H9 (cell line): ENCODE measurements around the gene ZAP70. TPM values are rescaled to one million over a fixed set of nuclear protein-coding genes. Genes with fewer than 3 reads are reported as not detected.

Experiments used
- DNase-seq: peaks from one replicate; pipeline ENCODE4 v3.0.0-alpha.2; 2017
- H2AFZ ChIP-seq: one replicate; pipeline ENCODE4 v1.6.1; 2013; ENCODE audit warnings: mild to moderate bottlenecking, low read length, control low read depth, moderate library complexity
- H2AK5ac ChIP-seq: 2 replicates; pipeline ENCODE4 v1.6.1; 2013; ENCODE audit warnings: low read length, control low read depth, mixed read lengths; ENCODE audit not compliant: insufficient read length
- H2BK120ac ChIP-seq: one replicate; pipeline ENCODE4 v1.6.1; 2013; ENCODE audit warnings: low read depth, mild to moderate bottlenecking, low read length, control low read depth, inconsistent platforms; ENCODE audit not compliant: poor library complexity, severe bottlenecking
- H2BK12ac ChIP-seq: 2 replicates; pipeline ENCODE4 v1.6.1; 2013; ENCODE audit warnings: low read length, control low read depth, mixed read lengths, low read depth; ENCODE audit not compliant: insufficient read length
- H2BK15ac ChIP-seq: 2 replicates; pipeline ENCODE4 v1.6.1; 2013; ENCODE audit warnings: low read depth, low read length, control low read depth
- H2BK20ac ChIP-seq: one replicate; pipeline ENCODE4 v1.6.1; 2013; ENCODE audit warnings: low read depth, mild to moderate bottlenecking, low read length, control low read depth, inconsistent platforms; ENCODE audit not compliant: poor library complexity, severe bottlenecking
- H2BK5ac ChIP-seq: 2 replicates; pipeline ENCODE4 v1.6.1; 2013; ENCODE audit warnings: low read length, control low read depth, mixed read lengths; ENCODE audit not compliant: insufficient read length
- H3K14ac ChIP-seq: 2 replicates; pipeline ENCODE4 v1.6.1; 2013; ENCODE audit warnings: low read length, control low read depth; ENCODE audit not compliant: insufficient read depth
- H3K18ac ChIP-seq: 2 replicates; pipeline ENCODE4 v1.6.1; 2013; ENCODE audit warnings: low read depth, mild to moderate bottlenecking, mixed read lengths, low read length, control low read depth; ENCODE audit not compliant: insufficient read length
- H3K23ac ChIP-seq: 2 replicates; pipeline ENCODE4 v1.6.1; 2013; ENCODE audit warnings: low read length, control low read depth, mixed read lengths, low read depth; ENCODE audit not compliant: insufficient read length
- H3K23me2 ChIP-seq: 2 replicates; pipeline ENCODE4 v1.6.1; 2013; ENCODE audit warnings: low read depth, mild to moderate bottlenecking, mixed read lengths, low read length, control low read depth; ENCODE audit not compliant: insufficient read length, poor library complexity, severe bottlenecking
- H3K27ac ChIP-seq: 2 replicates; pipeline ENCODE4 v1.5.1; 2013; ENCODE audit warnings: low read length, control low read depth, mixed read lengths, low read depth; ENCODE audit not compliant: insufficient read length
- H3K27me3 ChIP-seq: 2 replicates; pipeline ENCODE4 v1.6.1; 2013; ENCODE audit warnings: low read length, control low read depth, inconsistent platforms; ENCODE audit not compliant: insufficient read depth
- H3K4ac ChIP-seq: 2 replicates; pipeline ENCODE4 v1.6.1; 2013; ENCODE audit warnings: low read depth, mild to moderate bottlenecking, control low read depth, inconsistent platforms, low read length, moderate library complexity
- H3K4me1 ChIP-seq: 2 replicates; pipeline ENCODE4 v1.6.1; 2013; ENCODE audit warnings: low read length, control low read depth, inconsistent platforms; ENCODE audit not compliant: insufficient read depth
- H3K4me2 ChIP-seq: 2 replicates; pipeline ENCODE4 v1.6.1; 2013; ENCODE audit warnings: low read length, control low read depth, mixed read lengths; ENCODE audit not compliant: insufficient read length, insufficient read depth
- H3K56ac ChIP-seq: 2 replicates; pipeline ENCODE4 v1.6.1; 2013; ENCODE audit warnings: low read depth, mild to moderate bottlenecking, mixed read lengths, low read length, control low read depth; ENCODE audit not compliant: insufficient read length
- H3K79me1 ChIP-seq: 2 replicates; pipeline ENCODE4 v1.6.1; 2013; ENCODE audit warnings: low read depth, mild to moderate bottlenecking, moderate library complexity, low read length, control low read depth, inconsistent platforms; ENCODE audit not compliant: insufficient read depth, poor library complexity, severe bottlenecking
- H3K79me2 ChIP-seq: 2 replicates; pipeline ENCODE4 v1.6.1; 2013; ENCODE audit warnings: low read length, control low read depth, inconsistent platforms; ENCODE audit not compliant: insufficient read depth
- H3K9ac ChIP-seq: 2 replicates; pipeline ENCODE4 v1.6.1; 2013; ENCODE audit warnings: low read length, control low read depth, mixed read lengths; ENCODE audit not compliant: insufficient read length; ENCODE audit errors: extremely low read depth
- H3K9me3 ChIP-seq: one replicate; pipeline ENCODE4 v1.6.1; 2013; ENCODE audit warnings: low read depth, low read length, inconsistent platforms; ENCODE audit not compliant: control insufficient read depth
- H3T11ph ChIP-seq: one replicate; pipeline ENCODE4 v1.6.1; 2013; ENCODE audit warnings: mild to moderate bottlenecking, low read length, control low read depth, inconsistent platforms
- H4K20me1 ChIP-seq: one replicate; pipeline ENCODE4 v1.6.1; 2013; ENCODE audit not compliant: control insufficient read depth, insufficient read length, insufficient read depth
- H4K5ac ChIP-seq: 2 replicates; pipeline ENCODE4 v1.6.1; 2013; ENCODE audit warnings: low read depth, mild to moderate bottlenecking, mixed read lengths, low read length, control low read depth; ENCODE audit not compliant: insufficient read length
- H4K8ac ChIP-seq: replicated peaks from 2 replicates; pipeline ENCODE4 v1.6.1; 2013; ENCODE audit warnings: low read length, control low read depth, mixed read lengths, low read depth; ENCODE audit not compliant: insufficient read length
- H4K91ac ChIP-seq: 2 replicates; pipeline ENCODE4 v1.6.1; 2013; ENCODE audit warnings: low read depth, mild to moderate bottlenecking, moderate library complexity, mixed read lengths, low read length, control low read depth; ENCODE audit not compliant: insufficient read length
- H3K27ac Mint-ChIP-seq, 3 experiments: 2 replicates in 2 of 3; 3 replicates in 1 of 3; pipeline ENCODE4 v1.8.0; 2020 to 2021; ENCODE audit warnings: mixed read lengths in 3 of 3, mild to moderate bottlenecking in 1 of 3, moderate library complexity in 1 of 3
- H3K27me3 Mint-ChIP-seq: 2 replicates; pipeline ENCODE4 v1.8.0; 2021; ENCODE audit warnings: low read depth, mild to moderate bottlenecking, moderate library complexity, mixed read lengths
- H3K36me3 Mint-ChIP-seq, 3 experiments: 2 replicates in 2 of 3; 3 replicates in 1 of 3; pipeline ENCODE4 v1.8.0; 2020 to 2021; ENCODE audit warnings: low read depth in 3 of 3, mixed read lengths in 3 of 3; ENCODE audit not compliant: insufficient read depth in 1 of 3
- H3K4me1 Mint-ChIP-seq, 2 experiments: 2 replicates each; pipeline ENCODE4 v1.8.0; 2020; ENCODE audit warnings: mixed read lengths in 2 of 2
- H3K4me3 Mint-ChIP-seq, 2 experiments: 2 replicates in 1 of 2; 3 replicates in 1 of 2; pipeline ENCODE4 v1.8.0; 2020 to 2021; ENCODE audit warnings: mild to moderate bottlenecking in 2 of 2, mixed read lengths in 2 of 2, moderate library complexity in 1 of 2
- H3K9me3 Mint-ChIP-seq, 2 experiments: 2 replicates in 1 of 2; 3 replicates in 1 of 2; pipeline ENCODE4 v1.8.0; 2020; ENCODE audit warnings: mild to moderate bottlenecking in 2 of 2, mixed read lengths in 2 of 2, moderate library complexity in 1 of 2
- WGBS: extraction: QIAGEN DNeasy Blood & Tissue Kit; methylation state at CpG from one replicate; pipeline ENCODE4 v1.1.7; 2013; ENCODE audit warnings: missing lambda C conversion rate, low lambda C conversion rate, mixed read lengths; ENCODE audit not compliant: insufficient read length; ENCODE audit errors: extremely low coverage; 5-methylcytosine and 5-hydroxymethylcytosine counted together
- total RNA-seq: library from RNA; stranded (reverse); gene quantifications from 2 replicates; pipeline ENCODE4 v1.2.1, GENCODE V29; 2021
- TF ChIP-seq, protein P1 (sequence below): fragments of 200-600 bp; sonication (generic); conservative IDR thresholded peaks from 3 replicates; pipeline ENCODE4 v1.8.0; 2021; ENCODE audit warnings: antibody characterized with exemption, mild to moderate bottlenecking

ZAP70 gene
- total RNA-seq, 1 experiment from 2014 or later, result 0.24 TPM

DNA sequence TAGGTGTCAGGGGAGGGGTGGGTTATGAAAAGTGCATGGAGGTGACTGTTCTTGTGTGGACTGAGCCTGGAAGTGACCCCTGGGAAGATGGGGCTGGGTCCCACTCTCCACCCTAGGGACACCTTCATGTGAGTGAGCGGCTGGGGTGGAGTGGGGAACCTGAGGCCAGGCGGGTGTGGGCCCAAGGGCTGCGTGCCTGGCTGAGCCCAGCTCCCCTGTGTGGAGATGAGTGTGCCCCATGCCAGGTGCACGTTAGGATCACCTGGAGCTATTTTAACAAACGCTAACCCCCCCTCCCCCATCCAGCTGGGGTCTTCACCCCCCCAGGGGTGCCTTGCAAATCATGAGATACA lies 26.5 kb downstream of the ZAP70 start:
- Histone ChIP-seq H3K79me2 (no peaks in the 10 kb centered on the region), H3K9ac (no peak overlapping the region), H2BK20ac (no peak overlapping the region), H4K91ac (no peak overlapping the region), H4K8ac (no peak overlapping the region), H3K23ac (no peak overlapping the region), H3K56ac (no peak overlapping the region), H2BK12ac (no peak overlapping the region), H3K27ac (no peak overlapping the region), H2AK5ac (no peak overlapping the region), H4K20me1 (no peaks in the 10 kb centered on the region), H3K4me1 (no peaks in the 10 kb centered on the region), H3K4ac (no peak overlapping the region), H3K4me2 (no peak overlapping the region), H2BK15ac (no peak overlapping the region), H2BK5ac (no peak overlapping the region), H3K9me3 (no peaks in the 10 kb centered on the region), H2BK120ac (no peak overlapping the region), H3K14ac (no peak overlapping the region), H3K79me1 (no peaks in the 10 kb centered on the region), H3K27me3 (no peaks in the 10 kb centered on the region), H4K5ac (no peak overlapping the region), H3K23me2 (no peaks in the 10 kb centered on the region), H2AFZ (no peak overlapping the region), H3T11ph (no peak overlapping the region), H3K18ac (no peak overlapping the region)
- no peaks in the 10 kb centered on the region; a peak in 2 of 5 replicates for H3K9me3 Mint-ChIP-seq
- TF ChIP-seq, protein P1, sequence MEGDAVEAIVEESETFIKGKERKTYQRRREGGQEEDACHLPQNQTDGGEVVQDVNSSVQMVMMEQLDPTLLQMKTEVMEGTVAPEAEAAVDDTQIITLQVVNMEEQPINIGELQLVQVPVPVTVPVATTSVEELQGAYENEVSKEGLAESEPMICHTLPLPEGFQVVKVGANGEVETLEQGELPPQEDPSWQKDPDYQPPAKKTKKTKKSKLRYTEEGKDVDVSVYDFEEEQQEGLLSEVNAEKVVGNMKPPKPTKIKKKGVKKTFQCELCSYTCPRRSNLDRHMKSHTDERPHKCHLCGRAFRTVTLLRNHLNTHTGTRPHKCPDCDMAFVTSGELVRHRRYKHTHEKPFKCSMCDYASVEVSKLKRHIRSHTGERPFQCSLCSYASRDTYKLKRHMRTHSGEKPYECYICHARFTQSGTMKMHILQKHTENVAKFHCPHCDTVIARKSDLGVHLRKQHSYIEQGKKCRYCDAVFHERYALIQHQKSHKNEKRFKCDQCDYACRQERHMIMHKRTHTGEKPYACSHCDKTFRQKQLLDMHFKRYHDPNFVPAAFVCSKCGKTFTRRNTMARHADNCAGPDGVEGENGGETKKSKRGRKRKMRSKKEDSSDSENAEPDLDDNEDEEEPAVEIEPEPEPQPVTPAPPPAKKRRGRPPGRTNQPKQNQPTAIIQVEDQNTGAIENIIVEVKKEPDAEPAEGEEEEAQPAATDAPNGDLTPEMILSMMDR, result no peak
- peaks cover 16% of the 10 kb centered on the region for H3K27me3 Mint-ChIP-seq
- no CpG with 5 or more reads among the region's 5 CpGs for WGBS
- no peak overlapping the region for H3K27ac Mint-ChIP-seq
- H3K4me1 Mint-ChIP-seq, result peaks cover 16 to 17% of the 10 kb centered on the region in 2 experiments
- no peak for DNase-seq
- no peak overlapping the region for H3K4me3 Mint-ChIP-seq
- peaks cover 0 to 2% (median 2%) of the 10 kb centered on the region in 3 experiments; a peak in 4 of 7 replicates for H3K36me3 Mint-ChIP-seq
